Adrenal gland (tissue), 12 donors: ENCODE results near the gene CFAP251. TPM values are rescaled to one million over a fixed set of nuclear protein-coding genes. Genes with fewer than 3 reads are reported as not detected.

Experiments
- DNase-seq, 7 donors: peaks; one replicate each; pipeline ENCODE4 v3.0.0-alpha.2; 2019 to 2020
- H3K27ac ChIP-seq, 5 donors: fragments of 200-600 bp; sonication (generic) in 4 of 5; 1 replicate in 3 of 5; 2 replicates in 2 of 5; pipeline versions ENCODE4 v1.5.1 to v1.8.0; 2016 to 2020; ENCODE audit warnings: mild to moderate bottlenecking in 1 of 5
- H3K27me3 ChIP-seq: fragments of 200-600 bp; 2 replicates; pipeline ENCODE4 v1.8.0; 2021
- H3K36me3 ChIP-seq, 2 donors: fragments of 200-600 bp; replicated peaks in 1 of 2; 1 replicate in 1 of 2; 2 replicates in 1 of 2; pipeline versions ENCODE4 v1.5.1 to v1.8.0; 2018 to 2022
- H3K4me1 ChIP-seq, 2 donors: fragments of 200-600 bp; replicated peaks in 1 of 2; 1 replicate in 1 of 2; 2 replicates in 1 of 2; pipeline versions ENCODE4 v1.5.1 to v1.8.0; 2018 to 2021
- H3K4me3 ChIP-seq, 4 donors: fragments of 200-600 bp; sonication (generic) in 3 of 4; one replicate each; pipeline ENCODE4 v1.5.1; 2016 to 2018
- H3K9me3 ChIP-seq, 3 donors: fragments of 200-600 bp; sonication (generic) in 1 of 3; replicated peaks in 1 of 3; 1 replicate in 2 of 3; 2 replicates in 1 of 3; pipeline versions ENCODE4 v1.5.1 to v1.8.0; 2016 to 2021
- CTCF ChIP-seq, 6 experiments: fragments of 450-650 bp in 4 of 6; fragments of 200-600 bp in 2 of 6; sonication (generic) in 1 of 6; IDR thresholded peaks; 1 replicate in 5 of 6; 2 replicates in 1 of 6; pipeline versions ENCODE4 v1.5.1 to v1.8.0; 2016 to 2021; ENCODE audit warnings: antibody characterized with exemption in 6 of 6, mild to moderate bottlenecking in 2 of 6, moderate library complexity in 1 of 6
- POLR2A ChIP-seq, 2 donors: fragments of 450-650 bp; IDR thresholded peaks; one replicate each; pipeline ENCODE4 v1.6.1; 2017; ENCODE audit warnings: antibody characterized with exemption in 2 of 2, mild to moderate bottlenecking in 2 of 2, moderate library complexity in 1 of 2
- WGBS, 4 donors: extraction: QIAGEN DNeasy Blood & Tissue Kit in 2 of 4; methylation state at CpG; one replicate each; pipeline versions ENCODE4 v1.1.5 to v1.1.7; 2013 to 2017; 5-methylcytosine and 5-hydroxymethylcytosine counted together
- intact Hi-C, 2 donors: fragments of 100-400 bp; cut with DNase I; formaldehyde crosslinking; loops; one replicate each; pipeline versions ENCODE4 v1.14.1 to v1.15.0; 2022 to 2023
- polyA plus RNA-seq, 3 donors: library from polyadenylated mRNA; stranded (reverse); fragments of 200-250 nt in 2 of 3; fragments of 350-450 nt in 1 of 3; fragmentation: Illumina TruSeq in 1 of 3; extraction: RNeasy Lipid Tissue Mini Kit (QIAGEN cat#74804) in 1 of 3; gene quantifications; one replicate each; pipeline ENCODE4 v1.2.3, GENCODE V29; 2013 to 2014
- total RNA-seq, 9 donors: library from RNA; depleted of rRNA in 4 of 9; stranded (reverse); fragments of >200 nt in 4 of 9; fragments of 120-200 nt in 1 of 9; fragmentation: NEBNext Ultra II Directional in 1 of 9; extraction: Animal tissue kit (Norgen Biotek cat#: 25700) in 1 of 9; gene quantifications; one replicate each; pipeline versions ENCODE4 v1.1.0 to v1.2.4, GENCODE V29; 2013 to 2023
- donor health status: healthy with polysubstance abuse.
- donor health status: Bipolar disorder and iron deficiency.
- donor health status: DM: yes; HTN: yes; CAD: no.
- donor health status: DM: no; HTN: no; CAD: no.
- donor health status: DM: no; HTN: no; CAD: no.
- donor health status: DM: yes; HTN: yes; CAD: no.

The CFAP251 gene
- total and polyA plus RNA-seq, 12 donors, result 0.30 to 11.6 (median 2.7) TPM

- 66 to 83% (median 68%) methylated on average over 12 to 16 of the region's 16 CpGs for WGBS, 4 donors
- intact Hi-C loops, result no loop called here
- DNase-seq, result no peak
- Histone ChIP-seq H3K4me3 (peak overlapping the region in 1 of 4 donors; percentile 85), H3K9me3 (no peaks in the 10 kb centered on the region), H3K27me3 (no peaks in the 10 kb centered on the region), H3K36me3 (no peaks in the 10 kb centered on the region), H3K4me1 (peaks cover 13 to 19% of the 10 kb centered on the region in 2 donors), H3K27ac (no peak overlapping the region)
- TF ChIP-seq CTCF (IDR thresholded peaks at IDR 0.05) (no peak), POLR2A (IDR thresholded peaks at IDR 0.05) (no peak)
Observed at GRCh38 chr12:122020795-122021192, 102.4 kb downstream of the CFAP251 start.

- Histone ChIP-seq H3K4me3 (peak overlapping the region in 2 of 4 donors; percentile 30 to 85), H3K9me3 (no peaks in the 10 kb centered on the region), H3K4me1 (peaks cover 13 to 19% of the 10 kb centered on the region in 2 donors), H3K27ac (peak overlapping the region in 1 of 5 donors; percentile 84), H3K36me3 (no peaks in the 10 kb centered on the region), H3K27me3 (no peaks in the 10 kb centered on the region)
- no peak for TF ChIP-seq POLR2A (IDR thresholded peaks at IDR 0.05)
- peak in 1 of 6 experiments; percentile 10 for TF ChIP-seq CTCF (IDR thresholded peaks at IDR 0.05)
- intact Hi-C loops, result no loop called here
- WGBS, 4 donors, result 2 to 7% (median 3%) methylated on average over 19 to 57 of the region's 57 CpGs; no CpG with 5 or more reads in 1 of the 4 donors
- peak in 4 of 7 donors; percentile 34 to 48 (median 39) for DNase-seq
Observed at GRCh38 chr12:122021193-122021821, 102.9 kb downstream of the CFAP251 start.

GRCh38 chr12:122021822-122022392 is 103.5 kb downstream of the CFAP251 start, which contains the start of gene BCL7A:
TSS of gene BCL7A (plus strand) at chr12:122021884. CDS start at chr12:122022092, 208 bp downstream.
- peak; percentile 66 to 80 (median 75) for DNase-seq
- intact Hi-C loops, result no loop called here
- peak within 1 kb of the TSS in 2 of 4 donors; percentile 45 to 85 for H3K4me3 ChIP-seq
- 0 to 1% (median 1%) methylated on average over 10 to 82 of the region's 83 CpGs; no CpG with 5 or more reads in 1 of the 4 donors for WGBS, 4 donors
- peaks cover 13 to 19% of the 10 kb centered on the region in 2 donors for H3K4me1 ChIP-seq
- TF ChIP-seq POLR2A (IDR thresholded peaks at IDR 0.05) (peak; percentile 28 to 73), CTCF (IDR thresholded peaks at IDR 0.05) (no peak)
- H3K27ac ChIP-seq, result peak within 1 kb of the TSS in 4 of 5 donors; percentile 41 to 87 (median 76)
- H3K27me3 ChIP-seq, result no peaks in the 10 kb centered on the region
- no peaks in the 10 kb centered on the region for H3K9me3 ChIP-seq
- H3K36me3 ChIP-seq, result no peaks in the 10 kb centered on the region
